Fibroblast of mammary gland (primary cell): Measurements from ENCODE around the gene ANO1.

ENCODE experiments used
- DNase-seq: peaks from one replicate; pipeline ENCODE4 v3.0.0-alpha.2; 2010; ENCODE audit warnings: low read depth
- H3K4me3 ChIP-seq: 2 replicates; pipeline ENCODE4 v1.5.1; 2011; ENCODE audit warnings: low read depth, mild to moderate bottlenecking, low read length, moderate library complexity; ENCODE audit not compliant: control insufficient read depth
- CTCF ChIP-seq: conservative IDR thresholded peaks from 2 replicates; pipeline ENCODE4 v1.5.1; 2011; ENCODE audit warnings: low read depth, low read length, inconsistent platforms; ENCODE audit not compliant: control insufficient read depth, insufficient read depth

The ANO1 gene

GRCh38 chr11:70111269-70112016 lies 33.3 kb downstream of the ANO1 start:
- no peak for TF ChIP-seq CTCF
- no peak overlapping the region for H3K4me3 ChIP-seq
- DNase-seq: no peak

- TF ChIP-seq CTCF: no peak
- DNase-seq: no peak
- H3K4me3 ChIP-seq: no peak overlapping the region
Observed at GRCh38 chr11:70112017-70112434, 33.9 kb downstream of the ANO1 start.

GRCh38 chr11:70113801-70114200 lies 35.7 kb downstream of the ANO1 start:
- TF ChIP-seq CTCF: no peak

GRCh38 chr11:70115778-70116177 lies 37.7 kb downstream of the ANO1 start:
- no peak for TF ChIP-seq CTCF
- H3K4me3 ChIP-seq: no peak overlapping the region
- DNase-seq: no peak

More at GRCh38 chr11:70113801-70114200, 35.7 kb downstream of the ANO1 start:
- H3K4me3 ChIP-seq: no peak overlapping the region
- DNase-seq: no peak

- DNase-seq: no peak
- no peak overlapping the region for H3K4me3 ChIP-seq
Observed at GRCh38 chr11:70116386-70117065, 38.4 kb downstream of the ANO1 start.

GRCh38 chr11:70117567-70118145 lies 39.5 kb downstream of the ANO1 start:
- DNase-seq: no peak
- H3K4me3 ChIP-seq: no peak overlapping the region
- TF ChIP-seq CTCF: no peak

More at GRCh38 chr11:70116386-70117065, 38.4 kb downstream of the ANO1 start:
- TF ChIP-seq CTCF: no peak
